T-helper 9 cell (primary cell): ENCODE results near the gene PCSK5.

Experiments used
- DNase-seq: peaks from one replicate; pipeline ENCODE4 v3.0.0-alpha.2; 2020

PCSK5 gene

DNA sequence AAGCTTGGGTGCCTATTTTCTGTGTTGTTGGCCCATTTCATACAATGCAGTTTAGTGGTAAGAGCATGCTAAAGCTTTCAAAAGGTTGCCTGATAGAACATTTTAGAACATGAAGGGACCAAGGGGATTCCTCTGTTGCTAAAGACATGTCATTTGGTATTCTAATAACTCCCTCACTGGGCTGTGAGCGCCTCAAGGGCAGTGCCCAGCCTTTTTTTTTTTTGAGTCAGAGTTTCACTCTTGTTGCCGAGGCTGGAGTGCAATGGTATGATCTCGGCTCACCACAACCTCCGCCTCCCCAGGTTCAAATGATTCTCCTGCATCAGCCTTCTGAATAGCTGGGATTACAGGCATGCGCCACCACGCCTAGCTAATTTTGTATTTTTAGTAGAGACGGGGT, 77.1 kb downstream of the PCSK5 start:
- no peak for DNase-seq

DNA sequence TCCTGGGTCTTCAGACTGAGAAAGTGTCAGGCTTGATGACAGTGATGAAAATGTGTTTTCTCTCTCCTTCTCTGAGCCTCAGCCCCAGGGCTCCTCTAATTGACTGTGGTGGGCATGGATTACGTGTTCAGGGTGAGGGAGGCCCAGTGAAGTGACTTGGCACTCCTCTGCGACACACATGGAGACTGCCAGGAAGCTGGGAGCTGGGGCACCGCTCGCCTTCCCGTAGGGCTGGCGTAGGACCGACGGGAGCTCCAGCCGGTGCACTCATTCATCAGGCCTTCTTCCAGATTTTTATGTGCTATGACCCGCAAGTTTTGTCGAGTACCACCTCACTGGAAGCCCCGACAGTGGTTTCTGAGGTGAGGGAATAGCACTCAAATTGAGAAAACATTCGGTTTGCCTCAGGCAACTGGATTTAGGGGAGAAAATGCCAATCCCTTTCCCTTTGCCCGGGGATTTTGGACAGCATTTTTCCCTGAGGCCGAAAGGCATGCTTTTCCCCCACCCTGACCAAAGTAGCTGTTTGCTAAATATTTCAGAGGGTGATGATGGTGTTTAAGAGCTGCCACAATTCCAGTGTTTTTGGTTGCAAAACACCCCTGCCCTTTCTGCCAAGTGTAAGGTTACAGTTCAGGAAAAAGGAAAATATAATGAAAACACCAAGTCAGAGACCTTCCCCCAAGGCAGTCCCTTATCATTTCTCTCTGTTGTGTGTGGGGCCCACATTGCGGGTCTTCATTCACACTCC, 83.7 kb downstream of the PCSK5 start:
- no peak for DNase-seq

DNA sequence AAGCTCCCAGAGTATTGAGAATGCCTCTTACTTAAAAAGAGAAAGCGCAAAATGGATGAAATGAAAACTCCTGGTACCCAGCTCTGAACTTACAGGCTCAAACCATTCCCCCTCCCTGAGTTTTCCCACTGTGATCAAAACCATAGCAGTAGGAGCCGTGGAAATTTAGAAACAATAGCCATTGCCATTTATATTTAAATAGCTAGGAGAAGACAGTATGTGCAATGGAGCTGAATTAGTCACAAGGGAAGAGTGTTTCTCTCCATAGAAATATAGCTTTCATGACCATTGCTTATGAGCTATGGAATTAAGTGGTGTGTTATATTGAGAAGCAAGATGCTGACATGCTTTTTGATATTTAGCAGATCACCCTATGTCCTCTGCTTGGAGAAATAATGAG, 84.6 kb downstream of the PCSK5 start:
- DNase-seq: no peak

DNA sequence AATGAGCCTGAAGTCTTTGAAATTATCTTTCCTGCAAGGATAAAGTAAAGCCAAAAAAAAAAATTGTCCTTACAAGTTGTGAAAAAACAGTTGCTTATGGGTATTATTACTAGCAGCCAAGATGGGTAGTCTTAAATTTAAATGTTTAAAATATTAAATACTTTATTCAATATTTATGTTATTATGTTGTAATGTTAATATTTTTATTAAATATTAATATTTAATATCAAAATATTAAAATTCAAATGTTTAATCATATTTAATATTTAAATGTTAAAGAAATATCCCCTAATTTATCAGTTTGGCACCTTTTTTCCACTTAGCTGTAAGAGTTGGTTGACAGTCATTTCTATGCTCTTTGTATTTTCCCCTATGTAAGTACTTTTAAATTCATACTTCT, 86.1 kb downstream of the PCSK5 start:
- no peak for DNase-seq

DNA sequence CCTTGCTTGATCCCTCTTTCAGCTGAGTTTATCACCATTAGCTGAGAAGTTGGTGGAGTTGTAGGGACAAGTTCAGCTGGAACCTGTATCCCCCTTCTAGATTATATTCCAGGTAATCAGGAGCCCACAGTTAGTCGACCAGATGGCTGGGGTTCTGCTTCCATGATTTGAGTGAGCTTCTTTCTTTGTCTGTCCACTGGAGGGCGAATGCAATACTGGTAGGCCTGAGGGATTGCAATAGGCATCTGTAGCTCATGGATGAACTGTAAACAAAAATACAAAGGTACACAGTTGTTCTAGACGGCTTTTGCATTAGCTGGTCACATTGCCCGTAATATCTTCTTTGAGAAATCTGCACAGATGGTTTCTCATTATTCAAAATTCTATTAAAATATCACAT, 88.9 kb downstream of the PCSK5 start:
- no peak for DNase-seq

DNA sequence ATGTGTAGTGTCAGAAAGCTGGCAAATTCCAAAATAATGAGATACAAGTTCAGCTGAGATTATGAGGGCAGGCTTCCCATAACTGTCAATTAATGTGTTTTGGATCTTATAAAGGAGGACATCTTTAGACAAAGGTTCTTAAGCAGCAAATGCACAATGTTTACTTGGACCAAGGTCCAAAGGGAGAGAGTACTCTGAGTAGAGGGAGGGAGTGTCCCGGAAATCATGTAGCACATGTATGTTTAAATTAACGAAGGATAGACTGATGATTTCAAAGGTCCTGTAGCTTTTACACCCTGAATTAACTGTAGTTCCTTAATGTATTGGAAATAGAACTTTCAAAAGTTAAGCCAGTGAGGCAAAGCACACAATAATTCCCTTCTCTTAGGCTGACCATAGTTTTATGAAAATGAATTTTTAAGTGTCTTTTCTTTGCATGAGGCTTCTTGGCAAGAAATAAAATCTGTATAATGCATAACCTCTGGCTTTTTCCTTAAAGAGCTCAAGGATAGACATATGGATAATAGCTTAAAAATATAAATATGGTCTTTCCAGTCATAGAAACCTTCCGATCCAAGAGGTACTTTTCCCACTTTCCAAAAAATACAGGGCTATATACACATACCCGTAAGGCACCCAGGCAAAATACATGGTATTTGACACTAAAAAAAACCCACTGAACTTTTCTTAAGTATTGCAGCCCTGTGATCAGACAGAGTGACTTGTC, 93.0 kb downstream of the PCSK5 start:
- no peak for DNase-seq

DNA sequence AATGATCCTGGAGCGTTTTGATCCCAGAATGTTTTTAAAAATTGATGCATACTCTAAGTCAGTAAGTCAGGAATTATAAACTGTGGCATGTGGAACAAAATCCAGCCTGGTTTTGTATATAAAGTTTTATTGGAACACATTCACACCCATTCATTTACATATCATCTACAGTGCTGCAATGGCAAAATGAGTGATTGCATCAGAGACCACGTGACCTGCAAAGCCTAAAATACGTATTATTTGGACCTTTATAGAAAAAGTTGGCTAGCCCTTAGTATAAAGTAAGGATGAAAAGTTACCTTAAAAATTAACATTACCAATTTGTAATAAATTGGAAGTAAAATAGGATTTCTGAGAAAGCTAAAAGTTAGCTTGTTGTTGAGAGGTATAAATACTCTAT, 95.0 kb downstream of the PCSK5 start:
- no peak for DNase-seq

DNA sequence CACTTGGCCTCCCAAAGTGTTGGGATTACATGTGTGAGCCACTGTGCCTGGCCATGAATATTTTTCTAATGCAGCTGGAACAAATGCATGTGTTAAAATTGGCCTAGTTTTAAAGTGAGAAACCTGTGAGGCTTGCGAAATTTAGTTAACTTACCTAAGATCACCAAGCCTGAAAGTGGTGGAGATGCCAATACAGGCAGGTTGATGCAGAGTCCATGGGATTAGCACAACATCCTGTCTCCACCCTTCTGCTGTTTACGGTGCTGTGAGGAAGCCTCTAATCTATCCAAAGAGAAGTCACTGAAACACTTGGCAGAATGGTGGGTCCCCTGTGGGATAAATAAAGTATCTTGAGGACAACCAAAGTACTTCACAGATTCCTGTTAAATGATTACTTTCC, 98.2 kb downstream of the PCSK5 start:
- no peak for DNase-seq

DNA sequence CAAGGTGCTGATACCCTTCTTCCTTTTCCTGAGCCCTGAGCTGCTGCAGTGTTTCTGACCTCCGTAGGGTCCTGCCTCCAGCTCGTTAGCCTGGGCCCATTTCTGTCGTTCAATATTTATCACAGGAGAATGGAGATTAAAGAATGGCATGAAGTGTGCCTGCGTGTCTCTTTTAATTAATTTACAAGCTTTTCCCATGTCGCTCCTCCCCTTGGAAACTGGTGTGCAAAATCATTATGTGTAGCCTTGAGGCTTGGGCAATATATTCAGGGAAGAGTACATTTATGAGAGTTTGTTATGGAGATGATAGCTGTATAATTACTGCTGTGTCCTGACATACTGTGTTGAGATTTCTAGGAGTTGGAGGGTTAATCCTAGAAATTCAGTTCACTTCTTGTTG, 99.7 kb downstream of the PCSK5 start:
- DNase-seq: no peak

DNA sequence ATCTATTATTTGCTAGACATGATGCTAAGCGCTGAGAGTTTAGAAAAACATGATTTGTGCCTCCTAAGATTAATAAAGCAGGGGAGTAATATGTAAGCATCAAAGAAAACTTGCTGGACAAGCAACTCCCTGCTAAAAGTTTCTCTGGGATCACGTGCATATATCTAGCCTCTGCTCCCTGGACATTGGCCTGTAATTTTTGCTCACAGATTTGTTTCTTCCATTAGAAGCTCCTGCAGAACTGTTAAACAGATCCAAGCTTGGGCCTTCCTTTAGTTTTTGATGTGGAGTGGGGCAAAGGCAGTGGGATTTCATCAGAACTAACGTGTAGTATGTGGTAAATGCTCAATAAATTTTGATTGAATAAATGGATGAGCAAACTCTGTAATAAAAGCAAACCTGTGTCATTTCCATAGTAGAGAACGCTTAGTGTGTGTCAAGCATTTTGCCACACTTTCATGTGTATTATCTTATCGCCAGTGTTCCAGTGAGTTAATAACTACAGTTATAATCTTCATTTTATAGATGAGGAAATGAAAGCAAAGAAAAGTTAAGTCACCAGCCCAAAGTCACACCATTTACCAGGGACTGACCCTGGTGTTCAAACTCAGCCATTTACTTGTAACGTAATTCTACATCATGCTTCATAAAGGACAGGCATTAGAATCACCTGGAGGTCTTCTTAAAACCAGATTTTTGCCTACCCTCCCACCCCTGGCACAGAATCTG, 100.3 kb downstream of the PCSK5 start:
- no peak for DNase-seq

DNA sequence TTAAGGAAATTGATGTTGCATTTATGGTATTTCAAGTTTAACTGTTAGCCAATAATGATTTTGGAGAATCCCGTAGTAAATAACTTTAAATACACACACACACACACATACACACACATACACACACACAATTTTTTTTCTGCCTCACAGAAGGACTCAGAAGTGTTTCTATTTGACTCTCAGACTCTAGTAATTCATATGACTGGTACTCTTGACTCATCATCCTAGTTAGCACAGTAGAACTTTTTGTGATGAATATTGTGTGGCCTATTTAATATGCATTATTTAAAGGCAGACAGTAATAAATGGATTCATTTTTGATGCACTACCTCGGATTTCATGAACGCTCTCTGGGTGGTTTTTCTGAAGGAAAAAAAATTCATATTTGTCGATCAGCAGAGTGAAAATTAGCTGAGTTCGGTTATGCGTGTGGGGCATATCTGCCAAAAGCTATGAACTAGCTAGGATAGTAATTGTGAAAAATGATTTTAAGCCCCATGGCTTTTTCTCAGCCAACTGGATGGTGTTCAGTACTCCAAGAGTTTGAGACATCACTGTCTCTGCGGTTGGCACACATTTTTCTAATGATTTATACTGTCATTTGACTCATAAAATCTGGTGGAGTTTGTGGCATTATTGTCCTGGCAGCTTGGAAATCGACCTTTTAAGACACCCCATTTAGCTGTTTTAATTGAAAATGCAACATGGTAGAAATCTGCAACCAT, 102.2 kb downstream of the PCSK5 start:
- no peak for DNase-seq

DNA sequence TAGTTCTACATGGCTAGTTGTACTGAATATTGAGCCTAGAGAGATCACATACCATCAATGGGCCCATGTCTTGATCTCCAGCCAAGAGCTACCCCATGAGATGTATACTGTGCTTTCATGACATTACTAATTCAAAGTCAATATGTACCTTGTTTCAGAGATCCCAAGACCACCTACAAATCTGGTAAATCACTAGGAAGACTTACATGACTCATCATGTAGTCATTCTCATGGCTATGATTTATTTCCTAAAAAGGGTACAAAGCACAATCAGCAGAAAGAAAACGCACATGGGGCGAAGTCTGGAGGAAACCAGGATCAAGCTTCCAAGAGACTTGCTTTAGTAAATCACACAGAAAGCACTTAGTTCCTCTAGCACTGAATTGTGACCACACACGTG, 103.0 kb downstream of the PCSK5 start:
- DNase-seq: no peak

DNA sequence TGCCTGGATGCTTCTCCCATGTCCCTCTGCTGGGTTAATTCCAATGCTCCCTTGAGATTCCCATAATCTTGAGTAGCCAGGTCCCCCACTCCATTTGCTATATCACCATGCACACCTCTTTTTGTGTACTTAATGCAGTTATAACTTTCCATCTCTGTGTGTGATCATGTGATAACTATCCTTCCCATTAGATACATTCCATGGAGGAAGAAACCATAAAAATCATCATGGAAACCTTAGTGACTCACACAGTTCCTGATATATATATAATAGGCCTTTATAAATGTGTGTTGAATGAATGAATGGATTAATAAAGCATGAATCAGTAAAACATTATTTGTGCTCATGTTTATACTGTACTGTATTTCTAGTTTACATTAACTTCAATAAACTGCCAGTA, 104.6 kb downstream of the PCSK5 start:
- DNase-seq: no peak

DNA sequence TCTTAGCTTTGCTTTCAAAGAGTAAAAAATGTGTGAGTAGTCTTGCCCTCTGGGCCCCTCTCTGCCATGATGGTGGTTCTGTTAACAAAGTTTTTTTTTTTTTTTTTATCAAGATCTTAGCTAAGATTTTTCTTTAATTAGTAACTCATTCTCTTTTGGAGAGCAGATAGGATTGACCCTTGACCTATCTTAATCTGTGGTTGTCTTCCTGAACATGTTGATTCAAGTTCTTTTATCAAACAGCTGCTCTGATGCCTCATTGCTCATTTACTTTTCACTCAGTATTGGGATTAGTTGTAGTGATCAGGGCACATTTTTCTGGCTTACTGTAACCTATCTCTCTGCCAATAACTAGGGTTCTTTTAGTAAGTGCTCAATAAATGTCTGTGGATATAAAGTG, 106.3 kb downstream of the PCSK5 start:
- DNase-seq: no peak

DNA sequence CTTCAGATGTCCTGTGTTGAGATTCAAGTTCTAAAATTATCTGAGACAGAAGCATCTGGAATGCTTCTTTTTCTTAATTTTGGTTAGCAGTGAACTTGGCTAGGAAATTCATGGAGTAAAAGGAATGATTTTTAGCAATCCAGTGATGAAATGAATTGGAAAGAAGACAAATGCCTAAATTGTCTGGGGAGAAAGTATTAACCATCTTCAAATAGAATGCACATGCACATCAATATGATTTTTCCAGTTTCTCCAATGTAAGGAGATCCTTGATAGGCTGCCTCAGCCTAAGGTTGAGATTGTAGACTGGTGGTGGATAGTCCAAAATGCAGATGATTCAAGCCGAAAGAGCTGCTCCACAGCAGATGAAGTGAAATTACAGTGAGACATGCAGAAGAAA, 106.7 kb downstream of the PCSK5 start:
- DNase-seq: no peak

DNA sequence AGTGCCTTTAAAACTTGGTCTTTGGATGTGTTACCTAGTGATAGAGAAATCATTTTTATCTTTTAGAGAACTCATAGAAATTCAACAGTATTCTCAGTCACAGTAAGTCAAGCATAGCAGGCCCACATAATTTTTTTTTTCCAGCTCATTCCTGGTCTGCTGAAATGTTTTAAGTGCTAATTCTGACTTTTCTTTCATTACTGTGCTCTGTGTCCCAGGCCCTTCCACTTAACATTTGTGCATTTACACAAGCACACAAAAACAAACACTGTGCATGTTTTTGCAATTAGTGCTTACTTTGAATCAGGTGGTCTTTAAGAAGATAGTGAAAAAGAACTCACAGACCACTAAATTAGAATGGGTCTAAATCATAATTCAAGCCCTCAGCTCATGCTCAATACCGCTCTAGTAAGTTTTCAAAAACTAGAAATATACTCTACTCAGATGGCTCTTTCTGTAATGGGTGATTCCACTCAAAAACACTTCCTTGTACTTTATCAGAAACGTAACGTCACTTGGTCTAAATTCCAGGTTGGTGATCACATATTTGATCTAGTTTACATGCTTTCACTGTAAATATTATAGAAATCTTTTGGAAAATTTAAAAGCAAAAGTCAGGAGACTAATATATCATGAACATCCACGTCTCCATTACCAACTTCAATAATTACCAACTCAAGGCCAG, 107.8 kb downstream of the PCSK5 start:
- DNase-seq: no peak

DNA sequence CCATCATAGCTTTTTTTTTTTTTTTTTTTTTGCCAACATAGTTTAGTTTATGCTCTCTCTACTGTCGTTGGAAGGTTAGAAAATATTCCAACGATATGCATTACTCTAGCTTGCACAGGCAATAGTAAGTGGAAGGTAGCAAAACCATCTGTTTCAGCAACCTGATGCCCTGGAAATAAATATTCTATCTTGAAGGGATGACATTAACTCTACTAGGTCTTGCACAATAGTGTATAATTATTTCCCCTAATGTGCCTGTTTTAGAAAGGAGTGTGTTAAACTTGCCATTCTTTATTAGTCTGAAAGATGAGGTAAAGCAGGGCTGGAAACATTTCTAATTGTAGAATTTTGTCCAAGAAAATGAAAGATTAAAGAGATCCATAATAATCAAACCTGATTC, 111.0 kb downstream of the PCSK5 start:
- DNase-seq: no peak

DNA sequence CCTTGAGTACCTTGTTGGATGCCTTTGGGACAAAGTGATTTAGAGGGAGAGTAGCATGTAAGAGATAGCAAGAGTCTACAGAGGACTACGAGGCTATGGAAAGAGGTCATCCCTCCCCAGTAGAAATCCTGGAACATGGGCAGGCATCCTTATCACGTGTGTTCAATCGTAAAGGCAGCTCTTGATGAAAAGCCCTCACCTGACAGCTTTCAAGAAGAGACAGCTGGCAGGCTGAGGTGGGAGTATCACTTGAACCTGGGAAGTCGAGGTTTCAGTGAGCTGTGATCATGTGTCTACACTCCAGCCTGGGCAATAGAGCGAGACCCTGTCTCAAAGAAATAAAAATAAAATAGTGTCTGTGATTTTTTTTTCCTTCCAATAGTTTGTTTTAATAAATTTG, 112.6 kb downstream of the PCSK5 start:
- no peak for DNase-seq

DNA sequence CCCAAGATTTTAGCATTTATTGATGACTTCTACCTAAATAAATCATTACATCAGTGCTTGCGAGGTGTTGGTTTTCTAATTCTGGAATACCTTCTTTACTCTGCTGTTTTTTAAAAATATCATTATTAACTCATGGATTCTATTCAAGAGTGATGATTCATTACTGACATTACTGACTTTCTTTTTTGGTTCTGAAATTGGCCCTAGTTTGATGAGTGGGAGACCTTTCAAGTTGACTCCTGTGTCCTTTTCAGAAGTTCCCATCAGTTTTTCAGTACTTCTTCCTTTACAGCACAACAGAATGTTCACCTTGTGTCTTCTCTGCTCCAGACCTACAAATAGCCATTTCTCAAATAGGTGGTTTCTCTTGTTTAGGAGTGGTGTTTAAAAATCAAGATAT, 114.1 kb downstream of the PCSK5 start:
- no peak for DNase-seq

DNA sequence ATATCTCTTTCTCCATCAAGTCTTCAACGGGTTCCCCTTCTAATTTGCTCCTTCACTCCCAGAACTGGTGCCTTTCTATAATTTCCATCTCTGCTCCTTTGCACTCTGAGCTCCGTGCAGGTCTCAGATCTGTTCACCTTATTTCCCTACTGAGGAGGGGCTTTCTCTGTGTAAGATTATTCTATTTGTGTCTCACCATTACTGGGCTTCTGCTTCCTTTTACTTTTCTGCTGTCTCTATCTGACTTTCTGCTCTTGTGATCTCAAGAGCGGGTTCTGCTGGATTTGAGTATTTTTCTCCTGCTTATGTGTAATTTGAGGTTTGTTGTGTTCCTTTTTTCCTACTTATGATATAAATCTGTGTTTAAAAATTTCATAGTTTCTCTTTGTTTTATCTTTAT, 117.5 kb downstream of the PCSK5 start:
- no peak for DNase-seq

DNA sequence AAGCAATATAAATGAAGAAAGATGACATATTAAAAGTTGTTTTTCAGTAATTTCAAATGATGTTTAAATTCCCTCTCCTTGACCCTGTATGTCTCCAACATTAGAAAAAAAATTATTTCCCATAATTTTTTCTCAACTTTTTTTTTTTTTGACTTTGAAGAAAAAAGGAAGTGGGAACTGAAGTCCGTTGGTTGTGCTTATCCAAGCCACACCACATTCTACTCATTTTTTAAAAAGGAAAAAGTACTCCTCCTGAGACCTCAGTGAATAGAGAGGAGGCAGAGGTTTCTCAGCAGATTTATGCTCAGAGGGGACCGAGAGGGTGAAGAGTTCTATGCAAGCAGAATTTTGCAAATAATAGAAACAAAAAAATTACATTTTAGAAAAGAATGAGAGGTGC, 123.3 kb downstream of the PCSK5 start:
- DNase-seq: no peak

DNA sequence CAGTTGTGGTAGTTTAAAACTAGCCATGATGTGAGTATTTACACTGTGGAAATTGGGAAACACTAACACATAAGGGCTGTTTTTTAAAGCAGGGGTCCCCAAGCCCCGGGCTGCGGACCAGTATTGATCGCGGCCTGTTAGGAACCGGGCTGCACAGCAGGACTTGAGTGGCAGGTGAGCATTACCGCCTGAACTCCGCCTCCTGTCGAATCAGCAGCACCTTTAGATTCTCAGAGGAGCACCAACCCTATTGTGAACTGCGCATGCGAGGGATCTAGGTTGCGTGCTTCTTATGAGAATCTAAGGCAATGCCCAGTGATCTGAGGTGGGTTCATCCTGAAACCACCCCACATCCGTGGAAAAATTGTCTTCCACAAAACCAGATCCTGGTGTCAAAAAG, 127.8 kb downstream of the PCSK5 start:
- DNase-seq: no peak

DNA sequence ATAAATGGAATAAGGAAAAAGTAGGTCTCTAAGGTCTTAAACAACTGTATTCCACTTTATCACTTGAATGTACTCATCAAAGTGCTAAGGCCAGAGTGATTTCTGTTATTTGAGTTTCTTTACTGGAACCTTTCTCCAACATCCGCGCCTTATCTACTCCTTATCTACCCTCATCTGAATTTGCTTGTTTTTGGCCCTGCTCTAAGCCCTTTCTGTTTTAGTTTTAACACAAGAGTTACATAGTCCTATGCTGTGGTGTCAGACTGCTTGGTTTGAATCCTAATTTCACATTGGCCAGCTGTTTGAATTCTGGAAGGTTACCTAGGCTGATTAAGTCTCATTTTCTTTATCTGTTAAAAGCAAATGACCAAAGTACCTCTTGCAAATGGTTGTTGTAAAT, 128.3 kb downstream of the PCSK5 start:
- no peak for DNase-seq
